Upper lobe of left lung (tissue), 6 donors: ENCODE results near the gene KL. TPM values are rescaled to one million over a fixed set of nuclear protein-coding genes. Genes with fewer than 3 reads are reported as not detected.

ENCODE experiments used
- ATAC-seq, 2 donors: fragments of 200-7000 bp; cut with Tn5 transposase; one replicate each; pipeline ENCODE4 v1.9.1; 2022; ENCODE audit warnings: mild to moderate bottlenecking in 2 of 2, moderate library complexity in 2 of 2; ENCODE audit not compliant: low FRiP score in 2 of 2
- DNase-seq, 2 donors: peaks; one replicate each; pipeline ENCODE4 v3.0.0-alpha.2; 2019 to 2020
- H3K27ac ChIP-seq, 4 donors: fragments of 200-600 bp; sonication (generic); one replicate each; pipeline ENCODE4 v1.5.1; 2016 to 2019
- H3K27me3 ChIP-seq, 4 donors: fragments of 200-600 bp; sonication (generic); one replicate each; pipeline ENCODE4 v1.5.1; 2017 to 2019
- H3K36me3 ChIP-seq, 4 donors: fragments of 200-600 bp; sonication (generic); one replicate each; pipeline ENCODE4 v1.5.1; 2016 to 2019
- H3K4me1 ChIP-seq, 4 donors: fragments of 200-600 bp; sonication (generic); one replicate each; pipeline ENCODE4 v1.5.1; 2018 to 2019
- H3K4me3 ChIP-seq, 4 donors: fragments of 200-600 bp; sonication (generic); one replicate each; pipeline ENCODE4 v1.5.1; 2017 to 2019; ENCODE audit warnings: mild to moderate bottlenecking in 2 of 4, moderate library complexity in 1 of 4
- H3K9me3 ChIP-seq, 4 donors: fragments of 200-600 bp; sonication (generic); one replicate each; pipeline ENCODE4 v1.5.1; 2018 to 2019
- EP300 ChIP-seq, 4 donors: sonication (generic); formaldehyde crosslinking; IDR thresholded peaks; one replicate each; pipeline ENCODE4 v1.5.1; 2017; ENCODE audit warnings: antibody characterized with exemption in 4 of 4, control low read depth in 2 of 4
- POLR2A ChIP-seq, 4 donors: fragments of 450-650 bp; IDR thresholded peaks; one replicate each; pipeline ENCODE4 v1.5.1; 2016 to 2017; ENCODE audit warnings: antibody characterized with exemption in 4 of 4, mild to moderate bottlenecking in 2 of 4
- POLR2AphosphoS5 ChIP-seq, 2 donors: sonication (generic); formaldehyde crosslinking; IDR thresholded peaks; one replicate each; pipeline ENCODE4 v1.5.1; 2017; ENCODE audit warnings: antibody characterized with exemption in 2 of 2
- WGBS, 2 donors: methylation state at CpG; one replicate each; pipeline ENCODE4 v1.1.5; 2017 to 2018; 5-methylcytosine and 5-hydroxymethylcytosine counted together
- total RNA-seq, 6 donors: library from RNA; depleted of rRNA in 4 of 6; stranded (reverse); fragments of >200 nt in 4 of 6; gene quantifications; one replicate each; pipeline versions ENCODE4 v1.1.0 to v1.2.1, GENCODE V29; 2016 to 2021
- TF ChIP-seq, protein P1 (sequence below), 6 experiments: fragments of 450-650 bp in 4 of 6; fragments of 200-600 bp in 2 of 6; sonication (generic) in 2 of 6; IDR thresholded peaks; one replicate each; pipeline ENCODE4 v1.5.1; 2016 to 2019; ENCODE audit warnings: antibody characterized with exemption in 6 of 6
- donor health status: DM: no; HTN: no; CAD: no; lungs with moderate emphysema.
- donor health status: DM: no; HTN: yes; CAD: no; lungs with severe emphysema.

KL gene
- total RNA-seq, 6 donors from 2014 or later = 4.7 to 11.2 (median 7.7) TPM

DNA sequence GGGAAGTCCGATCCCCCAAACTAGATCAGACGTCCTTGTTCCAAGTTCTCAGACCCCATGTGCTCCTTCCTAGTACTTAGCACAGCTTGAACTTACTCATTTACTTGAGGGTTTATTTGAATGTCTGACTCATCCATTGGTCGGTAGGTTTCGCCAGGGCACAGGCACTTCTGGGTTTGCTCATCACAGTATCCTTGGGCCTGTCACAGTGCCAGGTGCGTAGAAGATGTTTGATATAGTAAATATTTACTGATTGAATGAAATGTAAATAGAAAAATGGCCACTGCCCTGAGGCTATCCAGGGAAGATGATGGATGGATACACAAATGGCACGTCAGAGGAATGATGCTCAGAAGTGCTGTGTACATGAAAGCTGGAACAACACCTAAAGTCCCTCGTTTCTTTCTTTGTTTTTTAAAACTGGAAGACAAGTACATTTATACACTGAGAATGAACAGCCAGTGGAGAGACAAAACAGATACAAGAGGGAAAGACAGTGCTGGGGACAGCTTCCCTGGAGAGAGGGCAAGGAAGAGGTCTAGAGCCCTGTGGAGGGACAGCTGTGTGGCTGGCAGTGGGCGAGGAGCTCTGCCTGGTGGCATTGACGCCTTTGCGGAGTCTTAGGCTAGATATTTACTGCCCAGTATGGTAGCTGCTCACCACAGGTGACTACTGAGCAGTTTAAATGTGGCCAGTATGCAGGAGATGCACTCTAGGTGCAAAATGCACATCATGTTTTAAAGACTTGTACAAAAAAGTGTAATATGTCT, 31.2 kb upstream of the KL start:
- ATAC-seq (no peak), DNase-seq (no peak)
- H3K4me3 ChIP-seq = no peak overlapping the region
- 82 to 85% methylated on average over 10 of the region's 10 CpGs for WGBS, 2 donors
- no peaks in the 10 kb centered on the region for H3K36me3 ChIP-seq
- H3K4me1 ChIP-seq = peaks cover 0 to 6% (median 2%) of the 10 kb centered on the region in 4 donors
- no peak for TF ChIP-seq POLR2AphosphoS5 (IDR thresholded peaks at IDR 0.05)
- no peak for TF ChIP-seq EP300 (IDR thresholded peaks at IDR 0.05)
- TF ChIP-seq POLR2A (IDR thresholded peaks at IDR 0.05) = no peak
- TF ChIP-seq, protein P1, sequence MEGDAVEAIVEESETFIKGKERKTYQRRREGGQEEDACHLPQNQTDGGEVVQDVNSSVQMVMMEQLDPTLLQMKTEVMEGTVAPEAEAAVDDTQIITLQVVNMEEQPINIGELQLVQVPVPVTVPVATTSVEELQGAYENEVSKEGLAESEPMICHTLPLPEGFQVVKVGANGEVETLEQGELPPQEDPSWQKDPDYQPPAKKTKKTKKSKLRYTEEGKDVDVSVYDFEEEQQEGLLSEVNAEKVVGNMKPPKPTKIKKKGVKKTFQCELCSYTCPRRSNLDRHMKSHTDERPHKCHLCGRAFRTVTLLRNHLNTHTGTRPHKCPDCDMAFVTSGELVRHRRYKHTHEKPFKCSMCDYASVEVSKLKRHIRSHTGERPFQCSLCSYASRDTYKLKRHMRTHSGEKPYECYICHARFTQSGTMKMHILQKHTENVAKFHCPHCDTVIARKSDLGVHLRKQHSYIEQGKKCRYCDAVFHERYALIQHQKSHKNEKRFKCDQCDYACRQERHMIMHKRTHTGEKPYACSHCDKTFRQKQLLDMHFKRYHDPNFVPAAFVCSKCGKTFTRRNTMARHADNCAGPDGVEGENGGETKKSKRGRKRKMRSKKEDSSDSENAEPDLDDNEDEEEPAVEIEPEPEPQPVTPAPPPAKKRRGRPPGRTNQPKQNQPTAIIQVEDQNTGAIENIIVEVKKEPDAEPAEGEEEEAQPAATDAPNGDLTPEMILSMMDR (IDR thresholded peaks at IDR 0.05) = no peak
- no peaks in the 10 kb centered on the region for H3K27me3 ChIP-seq
- no peaks in the 10 kb centered on the region for H3K9me3 ChIP-seq
- no peak overlapping the region for H3K27ac ChIP-seq

DNA sequence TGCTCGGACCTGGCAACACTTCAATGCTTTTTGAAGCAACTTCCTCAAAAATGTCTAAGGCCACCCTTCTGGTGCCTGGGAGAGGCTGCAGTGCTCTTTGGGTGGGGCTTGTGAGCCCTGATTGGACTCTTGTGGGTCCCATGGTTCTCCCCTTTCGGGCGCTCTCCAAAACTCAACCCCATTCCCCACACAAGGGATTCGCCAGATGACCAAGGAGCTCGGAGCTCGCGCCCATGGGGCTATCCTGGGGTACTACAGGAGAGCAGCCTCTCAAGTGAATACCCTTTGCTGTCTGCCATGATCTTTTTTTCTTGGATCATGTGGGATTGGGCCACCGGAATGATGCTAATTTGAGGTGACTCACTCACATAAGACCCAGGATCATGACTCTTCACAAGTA, 29.7 kb upstream of the KL start:
- H3K36me3 ChIP-seq = no peaks in the 10 kb centered on the region
- 92 to 97% methylated on average over 8 of the region's 8 CpGs for WGBS, 2 donors
- no peak for ATAC-seq

DNA sequence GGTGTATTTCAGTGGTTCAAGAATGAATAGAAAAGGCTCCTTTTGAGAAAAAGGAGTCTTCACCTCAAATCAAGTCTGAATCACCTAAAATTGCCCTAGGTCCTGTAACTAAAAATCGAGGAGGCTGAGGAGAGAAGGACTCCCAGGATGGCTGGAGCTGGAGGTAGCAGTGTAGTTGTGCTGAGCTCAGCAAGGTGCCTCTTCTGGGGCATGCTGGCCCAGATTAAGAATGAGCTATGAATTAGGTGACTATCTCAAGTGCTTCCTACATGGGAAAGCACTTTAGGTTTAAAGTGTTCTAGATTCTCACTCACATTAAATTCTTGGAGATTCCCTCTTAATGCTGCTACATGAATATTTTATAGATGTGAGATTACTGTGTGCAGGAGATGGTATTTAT, 28.8 kb upstream of the KL start:
- H3K36me3 ChIP-seq = no peaks in the 10 kb centered on the region
- H3K9me3 ChIP-seq = no peaks in the 10 kb centered on the region
- peaks cover 0 to 6% (median 2%) of the 10 kb centered on the region in 4 donors for H3K4me1 ChIP-seq
- H3K27ac ChIP-seq = no peak overlapping the region
- no peaks in the 10 kb centered on the region for H3K27me3 ChIP-seq
- no peak overlapping the region for H3K4me3 ChIP-seq
- TF ChIP-seq, protein P1 (IDR thresholded peaks at IDR 0.05) = no peak
- no peak for TF ChIP-seq POLR2A (IDR thresholded peaks at IDR 0.05)
- DNase-seq (no peak), ATAC-seq (no peak)
- WGBS, 2 donors = 79 to 86% methylated on average over 1 of the region's 1 CpG

More for the DNA sequence above, 29.7 kb upstream of the KL start:
- Histone ChIP-seq H3K27ac (no peak overlapping the region), H3K27me3 (no peaks in the 10 kb centered on the region), H3K4me1 (peaks cover 0 to 6% (median 2%) of the 10 kb centered on the region in 4 donors), H3K9me3 (no peaks in the 10 kb centered on the region), H3K4me3 (no peak overlapping the region)
- TF ChIP-seq EP300 (IDR thresholded peaks at IDR 0.05) = no peak
- TF ChIP-seq, protein P1 (IDR thresholded peaks at IDR 0.05) = no peak
- no peak for TF ChIP-seq POLR2A (IDR thresholded peaks at IDR 0.05)
- no peak for TF ChIP-seq POLR2AphosphoS5 (IDR thresholded peaks at IDR 0.05)
- DNase-seq = no peak

DNA sequence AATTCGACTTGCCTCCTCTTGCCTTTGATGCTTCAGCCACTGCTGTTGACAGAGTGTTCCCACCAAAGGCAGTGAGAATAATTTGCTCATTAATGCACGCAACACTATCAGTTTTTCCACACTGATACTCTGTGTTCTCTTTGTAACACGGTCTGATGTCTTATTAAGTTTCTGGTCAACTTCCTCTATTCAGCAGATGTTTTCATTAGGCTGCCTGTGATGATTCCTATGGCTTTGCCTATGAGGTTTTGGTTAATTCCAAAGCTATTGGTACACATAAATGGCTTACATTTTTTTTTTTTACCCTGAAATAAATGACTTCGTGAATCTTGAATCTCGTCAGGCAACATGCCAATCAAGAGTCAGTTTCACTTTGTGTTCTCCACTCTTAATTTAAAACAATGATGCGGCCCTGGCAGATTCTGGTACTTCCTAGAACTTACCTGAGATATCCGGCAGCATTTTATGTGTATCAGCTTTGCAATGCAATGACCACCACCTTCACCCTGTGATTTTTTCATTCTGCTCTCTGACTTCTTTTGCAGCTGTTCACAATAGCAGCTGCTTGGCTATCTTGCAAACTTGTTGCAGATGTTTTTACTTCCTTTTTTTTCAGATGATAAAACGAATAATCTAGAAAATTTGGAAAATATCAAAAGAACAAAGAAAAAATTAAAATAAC, 27.5 kb upstream of the KL start:
- H3K4me1 ChIP-seq = peaks cover 0 to 6% (median 2%) of the 10 kb centered on the region in 4 donors
- peak overlapping the region in 1 of 4 donors; percentile 7 for H3K4me3 ChIP-seq
- TF ChIP-seq POLR2AphosphoS5 (IDR thresholded peaks at IDR 0.05) (no peak), POLR2A (IDR thresholded peaks at IDR 0.05) (no peak), EP300 (IDR thresholded peaks at IDR 0.05) (no peak)
- TF ChIP-seq, protein P1 (IDR thresholded peaks at IDR 0.05) = no peak
- ATAC-seq (peak in 1 of 2 donors; percentile 52), DNase-seq (no peak)
- 35 to 50% methylated on average over 8 of the region's 8 CpGs for WGBS, 2 donors
- no peak overlapping the region for H3K27ac ChIP-seq
- H3K9me3 ChIP-seq = no peaks in the 10 kb centered on the region
- H3K27me3 ChIP-seq = no peaks in the 10 kb centered on the region
- no peaks in the 10 kb centered on the region for H3K36me3 ChIP-seq
